ENCODE measurements around the gene CYFIP1. TPM values are rescaled to one million over a fixed set of nuclear protein-coding genes. Genes with fewer than 3 reads are reported as not detected.
A peak's percentile ranks its signal among the peaks of the same experiment; 100 is the strongest.

CYFIP1 gene
- total RNA-seq, 1 donor from 2014 or later = 118 TPM

- no peak for DNase-seq (ENCODE audit: low read depth)
These were observed 29.2 kb downstream of the CYFIP1 start for GRCh38 chr15:22951031-22951380.

- DNase-seq (ENCODE audit: low read depth) = no peak
These were observed 29.7 kb downstream of the CYFIP1 start for GRCh38 chr15:22950256-22950990.

GRCh38 chr15:22949074-22949547, 31.1 kb downstream of the CYFIP1 start:
- DNase-seq (ENCODE audit: low read depth) = peak; percentile 16

GRCh38 chr15:22948056-22948455, 32.1 kb downstream of the CYFIP1 start:
- DNase-seq (ENCODE audit: low read depth) = peak; percentile 12

GRCh38 chr15:22947101-22948000, 32.8 kb downstream of the CYFIP1 start:
- no peak for DNase-seq (ENCODE audit: low read depth)

GRCh38 chr15:22945071-22945470, 35.1 kb downstream of the CYFIP1 start:
- DNase-seq (ENCODE audit: low read depth) = no peak

- no peak for DNase-seq (ENCODE audit: low read depth)
These were observed 35.5 kb downstream of the CYFIP1 start for GRCh38 chr15:22944651-22945050.

GRCh38 chr15:22942877-22943276, 37.3 kb downstream of the CYFIP1 start:
- DNase-seq (ENCODE audit: low read depth) = no peak

- no peak for DNase-seq (ENCODE audit: low read depth)
These were observed 37.8 kb downstream of the CYFIP1 start for GRCh38 chr15:22942306-22942855.

GRCh38 chr15:22941179-22941578, 39.0 kb downstream of the CYFIP1 start:
- no peak for DNase-seq (ENCODE audit: low read depth)

- no peak for DNase-seq (ENCODE audit: low read depth)
These were observed 40.5 kb downstream of the CYFIP1 start for GRCh38 chr15:22939652-22940061.

GRCh38 chr15:22939051-22939450, 41.1 kb downstream of the CYFIP1 start:
- DNase-seq (ENCODE audit: low read depth) = no peak

- DNase-seq (ENCODE audit: low read depth) = no peak
These were observed 43.3 kb downstream of the CYFIP1 start for GRCh38 chr15:22936577-22937472.

- no peak for DNase-seq (ENCODE audit: low read depth)
These were observed 46.5 kb downstream of the CYFIP1 start for GRCh38 chr15:22933641-22934061.

- DNase-seq (ENCODE audit: low read depth) = no peak
These were observed 48.2 kb downstream of the CYFIP1 start for GRCh38 chr15:22931784-22932536.

GRCh38 chr15:22930782-22931484, 49.2 kb downstream of the CYFIP1 start:
- DNase-seq (ENCODE audit: low read depth) = peak; percentile 70

GRCh38 chr15:22927761-22928160, 52.4 kb downstream of the CYFIP1 start:
- DNase-seq (ENCODE audit: low read depth) = no peak

GRCh38 chr15:22925875-22926274, 54.3 kb downstream of the CYFIP1 start:
- no peak for DNase-seq (ENCODE audit: low read depth)

GRCh38 chr15:22922003-22922402, 58.2 kb downstream of the CYFIP1 start:
- no peak for DNase-seq (ENCODE audit: low read depth)

GRCh38 chr15:22919171-22919570, 61.0 kb downstream of the CYFIP1 start:
- DNase-seq (ENCODE audit: low read depth) = no peak

Data from myocyte (in vitro differentiated cells).